ENCODE measurements around the gene GKN1.

The GKN1 gene, protein sequence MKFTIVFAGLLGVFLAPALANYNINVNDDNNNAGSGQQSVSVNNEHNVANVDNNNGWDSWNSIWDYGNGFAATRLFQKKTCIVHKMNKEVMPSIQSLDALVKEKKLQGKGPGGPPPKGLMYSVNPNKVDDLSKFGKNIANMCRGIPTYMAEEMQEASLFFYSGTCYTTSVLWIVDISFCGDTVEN

DNA sequence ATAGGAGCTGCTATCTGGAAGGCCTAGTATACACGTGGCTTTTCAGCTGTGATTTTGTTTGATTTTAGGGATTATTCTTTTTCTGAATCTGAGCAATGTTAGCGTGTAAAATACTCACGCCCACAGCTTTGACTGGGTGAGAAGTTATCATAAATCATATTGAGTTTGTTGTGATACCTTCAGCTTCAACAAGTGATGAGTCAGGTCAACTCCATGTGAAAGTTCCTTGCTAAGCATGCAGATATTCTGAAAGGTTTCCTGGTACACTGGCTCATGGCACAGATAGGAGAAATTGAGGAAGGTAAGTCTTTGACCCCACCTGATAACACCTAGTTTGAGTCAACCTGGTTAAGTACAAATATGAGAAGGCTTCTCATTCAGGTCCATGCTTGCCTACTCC is at the start of gene GKN1:
GKN1 (plus strand) TSS at position 386 of the 400 bp plus-strand sequence. CDS start 42 bp downstream, outside the sequence.
- no peak for TF ChIP-seq NFIC (IDR thresholded peaks at IDR 0.05)
- no peak for TF ChIP-seq FOXM1 (IDR thresholded peaks at IDR 0.05; ENCODE audit: borderline replicate concordance, low read depth)
- no peak for TF ChIP-seq CEBPB (IDR thresholded peaks at IDR 0.05)
- TF ChIP-seq ZBTB7A (IDR thresholded peaks at IDR 0.05; ENCODE audit: low read depth) = no peak
- TF ChIP-seq TAF1 (IDR thresholded peaks at IDR 0.05; ENCODE audit: low read depth) = no peak
- TF ChIP-seq EGR1 (IDR thresholded peaks at IDR 0.05) = no peak
- TF ChIP-seq, protein P1, sequence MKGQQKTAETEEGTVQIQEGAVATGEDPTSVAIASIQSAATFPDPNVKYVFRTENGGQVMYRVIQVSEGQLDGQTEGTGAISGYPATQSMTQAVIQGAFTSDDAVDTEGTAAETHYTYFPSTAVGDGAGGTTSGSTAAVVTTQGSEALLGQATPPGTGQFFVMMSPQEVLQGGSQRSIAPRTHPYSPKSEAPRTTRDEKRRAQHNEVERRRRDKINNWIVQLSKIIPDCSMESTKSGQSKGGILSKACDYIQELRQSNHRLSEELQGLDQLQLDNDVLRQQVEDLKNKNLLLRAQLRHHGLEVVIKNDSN (IDR thresholded peaks at IDR 0.05) = no peak
- TF ChIP-seq RAD21 (IDR thresholded peaks at IDR 0.05; ENCODE audit: low read depth) = no peak

DNA sequence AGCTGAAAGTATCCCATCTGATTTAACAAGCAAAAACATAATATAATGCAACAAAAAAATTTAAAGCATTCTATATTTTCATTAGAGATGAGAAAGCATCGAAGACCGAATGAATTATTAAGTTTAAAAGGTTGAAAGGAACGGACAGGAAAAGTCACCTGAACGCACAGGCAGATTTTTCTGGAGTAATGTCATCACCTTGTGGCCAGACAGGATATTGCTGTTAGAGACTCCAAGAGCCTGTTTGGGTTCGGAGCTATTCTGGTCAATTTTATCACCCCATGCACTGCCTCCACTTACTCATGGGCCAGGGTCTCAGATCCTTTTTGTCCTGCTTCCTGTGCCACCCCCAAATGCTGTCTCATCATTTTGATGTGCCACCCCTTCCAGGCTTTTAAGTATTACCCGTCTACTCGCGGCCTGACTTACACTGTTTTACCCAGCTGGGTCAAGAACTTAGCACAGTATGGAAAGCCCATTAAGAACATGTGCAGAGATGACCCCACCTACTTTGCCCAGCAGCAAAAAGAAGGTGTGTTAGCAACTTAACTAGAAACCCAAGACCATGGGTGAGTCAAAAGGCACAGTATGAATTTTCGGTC is 49.0 kb upstream of the GKN1 start:
- TF ChIP-seq, protein P1 (IDR thresholded peaks at IDR 0.05) = no peak
- TF ChIP-seq RAD21 (IDR thresholded peaks at IDR 0.05; ENCODE audit: low read depth) = peak; percentile 95
- no peak for TF ChIP-seq ZBTB7A (IDR thresholded peaks at IDR 0.05; ENCODE audit: low read depth)

DNA sequence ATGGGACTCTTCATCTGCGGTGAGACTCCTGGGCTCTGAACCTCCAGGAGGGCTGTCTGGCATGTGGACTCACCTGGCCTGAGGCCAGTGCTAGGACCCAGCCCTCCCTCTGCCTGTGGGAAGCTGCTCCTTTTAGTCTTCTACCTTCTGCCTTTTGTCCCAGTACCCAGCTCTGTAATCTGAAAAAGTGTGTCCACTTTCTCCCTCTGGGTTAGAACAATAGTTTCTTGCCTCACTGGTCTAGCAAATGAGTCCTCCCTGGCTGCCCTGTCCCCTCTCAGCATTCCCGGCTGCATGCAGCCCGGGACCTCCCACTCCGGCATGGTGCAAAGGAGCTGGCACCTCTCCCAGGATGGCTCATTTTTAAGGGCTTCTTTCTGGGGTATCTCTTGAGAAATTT is 47.6 kb upstream of the GKN1 start:
- TF ChIP-seq CEBPB (IDR thresholded peaks at IDR 0.05) (no peak), TAF1 (IDR thresholded peaks at IDR 0.05; ENCODE audit: low read depth) (no peak), YY1 (IDR thresholded peaks at IDR 0.05; ENCODE audit: low read depth) (no peak), CREB1 (IDR thresholded peaks at IDR 0.05; ENCODE audit: low read depth) (no peak), EGR1 (IDR thresholded peaks at IDR 0.05) (no peak), RAD21 (IDR thresholded peaks at IDR 0.05; ENCODE audit: low read depth) (no peak), TCF12 (IDR thresholded peaks at IDR 0.05; ENCODE audit: low read depth) (no peak), TEAD4 (IDR thresholded peaks at IDR 0.05) (no peak; the same call in 1 of the 2 replicates), ZBTB7A (IDR thresholded peaks at IDR 0.05; ENCODE audit: low read depth) (no peak), NFIC (IDR thresholded peaks at IDR 0.05) (peak; percentile 78), FOXM1 (IDR thresholded peaks at IDR 0.05; ENCODE audit: borderline replicate concordance, low read depth) (no peak), EP300 (IDR thresholded peaks at IDR 0.05; ENCODE audit: borderline replicate concordance) (no peak)
- TF ChIP-seq, protein P2, sequence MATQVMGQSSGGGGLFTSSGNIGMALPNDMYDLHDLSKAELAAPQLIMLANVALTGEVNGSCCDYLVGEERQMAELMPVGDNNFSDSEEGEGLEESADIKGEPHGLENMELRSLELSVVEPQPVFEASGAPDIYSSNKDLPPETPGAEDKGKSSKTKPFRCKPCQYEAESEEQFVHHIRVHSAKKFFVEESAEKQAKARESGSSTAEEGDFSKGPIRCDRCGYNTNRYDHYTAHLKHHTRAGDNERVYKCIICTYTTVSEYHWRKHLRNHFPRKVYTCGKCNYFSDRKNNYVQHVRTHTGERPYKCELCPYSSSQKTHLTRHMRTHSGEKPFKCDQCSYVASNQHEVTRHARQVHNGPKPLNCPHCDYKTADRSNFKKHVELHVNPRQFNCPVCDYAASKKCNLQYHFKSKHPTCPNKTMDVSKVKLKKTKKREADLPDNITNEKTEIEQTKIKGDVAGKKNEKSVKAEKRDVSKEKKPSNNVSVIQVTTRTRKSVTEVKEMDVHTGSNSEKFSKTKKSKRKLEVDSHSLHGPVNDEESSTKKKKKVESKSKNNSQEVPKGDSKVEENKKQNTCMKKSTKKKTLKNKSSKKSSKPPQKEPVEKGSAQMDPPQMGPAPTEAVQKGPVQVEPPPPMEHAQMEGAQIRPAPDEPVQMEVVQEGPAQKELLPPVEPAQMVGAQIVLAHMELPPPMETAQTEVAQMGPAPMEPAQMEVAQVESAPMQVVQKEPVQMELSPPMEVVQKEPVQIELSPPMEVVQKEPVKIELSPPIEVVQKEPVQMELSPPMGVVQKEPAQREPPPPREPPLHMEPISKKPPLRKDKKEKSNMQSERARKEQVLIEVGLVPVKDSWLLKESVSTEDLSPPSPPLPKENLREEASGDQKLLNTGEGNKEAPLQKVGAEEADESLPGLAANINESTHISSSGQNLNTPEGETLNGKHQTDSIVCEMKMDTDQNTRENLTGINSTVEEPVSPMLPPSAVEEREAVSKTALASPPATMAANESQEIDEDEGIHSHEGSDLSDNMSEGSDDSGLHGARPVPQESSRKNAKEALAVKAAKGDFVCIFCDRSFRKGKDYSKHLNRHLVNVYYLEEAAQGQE (IDR thresholded peaks at IDR 0.05; ENCODE audit: low read depth) = no peak
- TF ChIP-seq, protein P1 (IDR thresholded peaks at IDR 0.05) = no peak
- TF ChIP-seq, protein P3, sequence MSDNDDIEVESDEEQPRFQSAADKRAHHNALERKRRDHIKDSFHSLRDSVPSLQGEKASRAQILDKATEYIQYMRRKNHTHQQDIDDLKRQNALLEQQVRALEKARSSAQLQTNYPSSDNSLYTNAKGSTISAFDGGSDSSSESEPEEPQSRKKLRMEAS (IDR thresholded peaks at IDR 0.05) = peak; percentile 32; the same call in 1 of the 2 replicates

DNA sequence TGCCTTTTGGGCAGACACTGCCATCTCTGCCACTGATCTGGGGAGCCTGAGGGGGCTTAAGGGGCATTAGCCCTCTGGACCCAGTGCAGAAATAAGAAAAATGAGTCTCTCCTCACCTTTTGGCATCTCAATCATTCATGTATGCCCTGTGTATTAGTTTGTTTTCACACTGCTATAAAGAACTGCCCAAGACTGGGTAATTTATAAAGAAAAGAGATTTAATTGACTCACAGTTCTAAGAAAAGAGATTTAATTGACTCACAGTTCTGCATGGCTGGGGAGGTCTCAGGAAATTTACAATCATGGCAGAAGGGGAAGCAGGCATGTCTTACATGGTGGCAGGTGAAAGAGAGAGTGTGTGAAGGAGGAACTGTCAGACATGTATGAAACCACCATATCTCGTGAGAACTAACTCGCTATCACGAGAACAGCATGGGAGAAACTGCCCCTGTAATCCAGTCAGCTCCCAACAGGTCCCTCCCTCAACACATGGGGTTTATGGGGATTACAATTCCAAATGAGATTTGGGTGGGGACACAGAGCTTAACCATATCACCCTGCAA is 43.2 kb upstream of the GKN1 start:
- TF ChIP-seq, protein P1 (IDR thresholded peaks at IDR 0.05) = no peak
- TF ChIP-seq TCF12 (IDR thresholded peaks at IDR 0.05; ENCODE audit: low read depth) (no peak), FOXM1 (IDR thresholded peaks at IDR 0.05; ENCODE audit: borderline replicate concordance, low read depth) (no peak), NFIC (IDR thresholded peaks at IDR 0.05) (no peak), CREB1 (IDR thresholded peaks at IDR 0.05; ENCODE audit: low read depth) (no peak), CEBPB (IDR thresholded peaks at IDR 0.05) (no peak), TEAD4 (IDR thresholded peaks at IDR 0.05) (no peak), YY1 (IDR thresholded peaks at IDR 0.05; ENCODE audit: low read depth) (no peak), ZBTB7A (IDR thresholded peaks at IDR 0.05; ENCODE audit: low read depth) (no peak), RAD21 (IDR thresholded peaks at IDR 0.05; ENCODE audit: low read depth) (no peak), EGR1 (IDR thresholded peaks at IDR 0.05) (no peak), EP300 (IDR thresholded peaks at IDR 0.05; ENCODE audit: borderline replicate concordance) (no peak), TAF1 (IDR thresholded peaks at IDR 0.05; ENCODE audit: low read depth) (no peak)
- TF ChIP-seq, protein P3 (IDR thresholded peaks at IDR 0.05) = no peak
- TF ChIP-seq, protein P2 (IDR thresholded peaks at IDR 0.05; ENCODE audit: low read depth) = no peak

All from Ishikawa (cell line).